Fibroblast of skin of back (primary cell): ENCODE data around the gene ATP5PO.
"Not testable (repeated sequence)": the region's sequence is repeated elsewhere in the genome, so short reads cannot be mapped to it uniquely, and the experiment has no call there.

Experiments used
- DNase-seq: peaks from one replicate; pipeline ENCODE4 v3.0.0-alpha.2; 2013

Gene ATP5PO

GRCh38 chr21:33865996-33866575 lies 49.5 kb downstream of the ATP5PO start:
- no peak for DNase-seq

GRCh38 chr21:33865176-33865575 lies 50.4 kb downstream of the ATP5PO start:
- DNase-seq, result no peak

GRCh38 chr21:33864150-33864549 lies 51.5 kb downstream of the ATP5PO start:
- DNase-seq, result no peak

- not testable (repeated sequence) for DNase-seq
These were observed 52.4 kb downstream of the ATP5PO start for GRCh38 chr21:33863191-33863590.

GRCh38 chr21:33861125-33861524 lies 54.5 kb downstream of the ATP5PO start:
- DNase-seq, result no peak

GRCh38 chr21:33860332-33860879 lies 55.2 kb downstream of the ATP5PO start:
- DNase-seq, result no peak

- no peak for DNase-seq
These were observed 56.1 kb downstream of the ATP5PO start for GRCh38 chr21:33859373-33860102.

GRCh38 chr21:33858667-33859372 lies 56.8 kb downstream of the ATP5PO start:
- DNase-seq, result no peak

GRCh38 chr21:33857846-33858666 lies 57.5 kb downstream of the ATP5PO start:
- DNase-seq, result no peak

GRCh38 chr21:33856893-33857527 lies 58.6 kb downstream of the ATP5PO start:
- no peak for DNase-seq

GRCh38 chr21:33855190-33855589 lies 60.4 kb downstream of the ATP5PO start:
- DNase-seq, result no peak

GRCh38 chr21:33854604-33855003 lies 61.0 kb downstream of the ATP5PO start:
- no peak for DNase-seq
